DND-41 (cell line): ENCODE measurements around the gene KIR2DL4.
"Not testable (repeated sequence)": the region's sequence is repeated elsewhere in the genome, so short reads cannot be mapped to it uniquely, and the experiment has no call there.

ENCODE experiments used
- ATAC-seq: fragments of 200-7000 bp; cut with Tn5 transposase; 3 replicates; pipeline ENCODE4 v1.9.1; 2021; ENCODE audit warnings: low read depth; ENCODE audit not compliant: insufficient read depth
- DNase-seq: peaks from one replicate; pipeline ENCODE4 v3.0.0-alpha.2; 2020
- H2AFZ ChIP-seq: 2 replicates; pipeline ENCODE4 v1.6.0; 2012; ENCODE audit warnings: low read depth, low read length
- H3K27ac ChIP-seq: 2 replicates; pipeline ENCODE4 v1.5.1; 2012; ENCODE audit warnings: low read length, inconsistent platforms
- H3K27me3 ChIP-seq: fragments of 200-600 bp; sonication (generic); 2 replicates; pipeline ENCODE4 v1.6.0; 2012; ENCODE audit warnings: low read length, mild to moderate bottlenecking, inconsistent platforms; ENCODE audit not compliant: insufficient read depth, poor library complexity
- H3K36me3 ChIP-seq: 2 replicates; pipeline ENCODE4 v1.5.1; 2012; ENCODE audit warnings: low read length, inconsistent platforms; ENCODE audit not compliant: insufficient read depth
- H3K4me1 ChIP-seq: 2 replicates; pipeline ENCODE4 v1.5.1; 2012; ENCODE audit warnings: mild to moderate bottlenecking, low read length; ENCODE audit not compliant: insufficient read depth
- H3K4me2 ChIP-seq: 2 replicates; pipeline ENCODE4 v1.6.0; 2012; ENCODE audit warnings: mild to moderate bottlenecking, moderate library complexity, low read length, inconsistent platforms; ENCODE audit not compliant: insufficient read depth
- H3K4me3 ChIP-seq, 2 experiments: fragments of 200-600 bp in 1 of 2; shearing (Covaris generic) in 1 of 2; 2 replicates each; pipeline ENCODE4 v1.5.1; 2012 to 2016; ENCODE audit warnings: inconsistent platforms in 2 of 2, low read length in 2 of 2, mild to moderate bottlenecking in 2 of 2, low read depth in 1 of 2, moderate library complexity in 1 of 2
- H3K79me2 ChIP-seq: 2 replicates; pipeline ENCODE4 v1.6.0; 2012; ENCODE audit warnings: low read length, inconsistent platforms; ENCODE audit not compliant: insufficient read depth
- H3K9ac ChIP-seq: 2 replicates; pipeline ENCODE4 v1.6.0; 2012; ENCODE audit warnings: low read depth, mild to moderate bottlenecking, inconsistent platforms, low read length, moderate library complexity
- H3K9me3 ChIP-seq: 2 replicates; pipeline ENCODE4 v1.5.1; 2012; ENCODE audit warnings: low read length, moderate library complexity, mild to moderate bottlenecking, inconsistent platforms; ENCODE audit not compliant: insufficient read depth, severe bottlenecking
- H4K20me1 ChIP-seq: 2 replicates; pipeline ENCODE4 v1.6.0; 2012; ENCODE audit warnings: low read length; ENCODE audit not compliant: insufficient read depth
- CTCF ChIP-seq: IDR thresholded peaks from 2 replicates; pipeline ENCODE4 v1.5.1; 2012; ENCODE audit warnings: borderline replicate concordance, low read length, moderate library complexity, mild to moderate bottlenecking; ENCODE audit not compliant: poor library complexity, severe bottlenecking; ENCODE audit errors: extremely low read depth
- EZH2 ChIP-seq: IDR thresholded peaks from 3 replicates; pipeline ENCODE4 v1.6.1; 2012; ENCODE audit warnings: borderline replicate concordance, low read depth, mild to moderate bottlenecking, moderate library complexity, low read length, inconsistent platforms; ENCODE audit not compliant: severe bottlenecking

Gene KIR2DL4

GRCh38 chr19:54788154-54788553 lies 15.3 kb upstream of the KIR2DL4 start:
- not testable (repeated sequence) for ATAC-seq, H3K27ac ChIP-seq, H3K4me2 ChIP-seq, H3K79me2 ChIP-seq, H4K20me1 ChIP-seq, H3K4me3 ChIP-seq, H3K36me3 ChIP-seq, H2AFZ ChIP-seq, H3K9me3 ChIP-seq, DNase-seq, H3K27me3 ChIP-seq, H3K9ac ChIP-seq, H3K4me1 ChIP-seq

- DNase-seq (no peak), ATAC-seq (no peak)
- Histone ChIP-seq H3K36me3 (no peaks in the 10 kb centered on the region), H3K9me3 (no peaks in the 10 kb centered on the region), H2AFZ (no peak overlapping the region), H3K79me2 (no peaks in the 10 kb centered on the region), H4K20me1 (no peaks in the 10 kb centered on the region), H3K27ac (no peak overlapping the region), H3K4me1 (no peaks in the 10 kb centered on the region), H3K4me3 (no peak overlapping the region), H3K27me3 (no peaks in the 10 kb centered on the region), H3K4me2 (no peak overlapping the region), H3K9ac (no peak overlapping the region)
- no peak for TF ChIP-seq EZH2
- TF ChIP-seq CTCF, result no peak
These were observed 12.7 kb upstream of the KIR2DL4 start for GRCh38 chr19:54790711-54791110.

- DNase-seq (no peak), ATAC-seq (no peak)
- no peak overlapping the region for H3K27ac ChIP-seq
- no peaks in the 10 kb centered on the region for H3K9me3 ChIP-seq
- TF ChIP-seq EZH2 (no peak), CTCF (no peak)
- H3K9ac ChIP-seq, result no peak overlapping the region
- no peaks in the 10 kb centered on the region for H4K20me1 ChIP-seq
- no peak overlapping the region for H2AFZ ChIP-seq
- no peaks in the 10 kb centered on the region for H3K36me3 ChIP-seq
- no peak overlapping the region for H3K4me3 ChIP-seq
- H3K4me1 ChIP-seq, result no peaks in the 10 kb centered on the region
- H3K27me3 ChIP-seq, result no peaks in the 10 kb centered on the region
- no peaks in the 10 kb centered on the region for H3K79me2 ChIP-seq
- no peak overlapping the region for H3K4me2 ChIP-seq
These were observed 11.9 kb upstream of the KIR2DL4 start for GRCh38 chr19:54791476-54791875.

GRCh38 chr19:54792814-54793213 lies 10.6 kb upstream of the KIR2DL4 start:
- no peak overlapping the region for H3K27ac ChIP-seq
- H3K79me2 ChIP-seq, result no peaks in the 10 kb centered on the region
- H3K4me1 ChIP-seq, result no peaks in the 10 kb centered on the region
- no peak overlapping the region for H3K9ac ChIP-seq
- H3K27me3 ChIP-seq, result no peaks in the 10 kb centered on the region
- no peaks in the 10 kb centered on the region for H3K36me3 ChIP-seq
- ATAC-seq (no peak), DNase-seq (no peak)
- H3K4me2 ChIP-seq, result peak overlapping the region; percentile 45; the same call in 1 of the 2 replicates
- no peak overlapping the region for H3K4me3 ChIP-seq
- TF ChIP-seq EZH2, result no peak
- no peak for TF ChIP-seq CTCF
- H4K20me1 ChIP-seq, result no peaks in the 10 kb centered on the region
- H3K9me3 ChIP-seq, result no peaks in the 10 kb centered on the region
- 0 out of 2 replicates have a peak overlapping the region, but pooled peaks have one; percentile 10 for H2AFZ ChIP-seq
